NCI-H345 (cell line): ENCODE results near the gene ELMO2.

Experiments used
- DNase-seq: peaks from one replicate; lab custom pipeline; 2025; lab: John Stamatoyannopoulos, UW

ELMO2 gene

DNA sequence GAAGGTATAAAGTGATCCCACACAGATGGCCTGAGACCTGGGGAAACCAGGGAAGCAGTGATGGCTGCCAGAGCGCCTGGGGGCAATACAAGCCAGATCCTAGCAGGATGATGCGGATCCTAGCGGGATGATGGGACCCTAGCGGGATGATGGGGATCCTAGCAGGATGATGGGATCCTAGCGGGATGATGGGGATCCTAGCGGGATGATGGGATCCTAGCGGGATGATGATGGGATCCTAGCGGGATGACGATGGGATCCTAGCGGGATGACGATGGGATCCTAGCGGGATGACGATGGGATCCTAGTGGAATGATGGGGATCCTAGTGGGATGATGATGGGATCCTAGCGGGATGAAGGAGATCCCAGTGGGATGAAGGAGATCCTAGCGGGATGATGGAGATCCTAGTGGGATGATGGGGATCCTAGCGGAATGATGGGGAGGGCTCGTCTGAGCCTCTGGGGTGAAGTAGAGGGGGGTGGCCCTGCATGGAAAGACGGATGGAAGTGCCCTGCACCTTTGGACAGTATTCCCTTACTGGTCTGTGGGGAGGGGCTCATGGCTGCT, 54.0 kb downstream of the ELMO2 start:
- no peak for DNase-seq

DNA sequence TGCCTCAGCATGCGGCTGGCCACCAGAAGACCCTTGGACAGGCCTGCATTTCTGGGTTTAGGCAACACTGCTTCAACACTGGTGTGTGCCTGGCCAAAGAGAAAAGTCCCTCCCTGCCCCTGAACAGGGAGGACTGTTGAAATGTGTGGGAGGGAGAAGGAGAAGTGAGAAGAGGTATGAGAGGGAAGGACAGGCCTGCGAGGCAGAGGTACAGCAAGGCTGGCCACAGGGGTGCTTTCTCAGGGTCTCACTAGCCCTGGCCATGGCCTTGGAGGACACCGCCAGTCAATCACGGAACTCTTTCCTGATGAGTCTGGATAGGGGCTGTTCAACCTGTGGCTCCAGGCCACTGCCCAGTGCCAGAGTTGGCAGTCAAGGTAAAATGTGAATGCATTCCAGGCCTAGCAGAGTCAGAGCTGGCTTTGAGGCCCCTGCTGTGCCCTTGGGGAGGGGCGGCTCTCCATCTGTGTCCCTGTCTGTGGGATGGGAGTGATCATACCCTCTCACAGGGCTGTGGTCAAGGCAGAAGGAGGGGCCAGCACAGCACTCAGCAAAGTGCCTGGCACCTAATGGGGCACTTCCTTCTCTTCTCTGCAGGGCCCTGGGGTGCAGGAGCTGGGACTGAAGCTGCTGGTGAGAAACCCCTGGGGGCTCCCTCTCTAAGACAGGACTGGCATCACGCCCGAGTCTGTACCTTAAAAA, 54.9 kb downstream of the ELMO2 start:
- DNase-seq, result no peak

DNA sequence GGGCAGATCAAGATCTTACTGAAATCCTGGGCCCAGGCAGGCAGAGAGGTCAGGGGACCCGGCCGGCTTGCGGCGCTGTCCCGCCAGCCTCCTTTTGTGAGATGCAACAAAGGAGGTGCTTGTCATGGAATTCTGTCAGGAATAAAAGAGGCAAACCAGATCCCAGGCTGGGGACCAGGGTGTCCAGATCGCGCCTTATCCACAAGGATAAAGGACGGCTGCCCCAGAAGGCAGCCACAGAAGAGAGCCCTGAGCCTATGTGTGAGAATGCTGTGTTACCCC, 55.5 kb downstream of the ELMO2 start:
- no peak for DNase-seq

DNA sequence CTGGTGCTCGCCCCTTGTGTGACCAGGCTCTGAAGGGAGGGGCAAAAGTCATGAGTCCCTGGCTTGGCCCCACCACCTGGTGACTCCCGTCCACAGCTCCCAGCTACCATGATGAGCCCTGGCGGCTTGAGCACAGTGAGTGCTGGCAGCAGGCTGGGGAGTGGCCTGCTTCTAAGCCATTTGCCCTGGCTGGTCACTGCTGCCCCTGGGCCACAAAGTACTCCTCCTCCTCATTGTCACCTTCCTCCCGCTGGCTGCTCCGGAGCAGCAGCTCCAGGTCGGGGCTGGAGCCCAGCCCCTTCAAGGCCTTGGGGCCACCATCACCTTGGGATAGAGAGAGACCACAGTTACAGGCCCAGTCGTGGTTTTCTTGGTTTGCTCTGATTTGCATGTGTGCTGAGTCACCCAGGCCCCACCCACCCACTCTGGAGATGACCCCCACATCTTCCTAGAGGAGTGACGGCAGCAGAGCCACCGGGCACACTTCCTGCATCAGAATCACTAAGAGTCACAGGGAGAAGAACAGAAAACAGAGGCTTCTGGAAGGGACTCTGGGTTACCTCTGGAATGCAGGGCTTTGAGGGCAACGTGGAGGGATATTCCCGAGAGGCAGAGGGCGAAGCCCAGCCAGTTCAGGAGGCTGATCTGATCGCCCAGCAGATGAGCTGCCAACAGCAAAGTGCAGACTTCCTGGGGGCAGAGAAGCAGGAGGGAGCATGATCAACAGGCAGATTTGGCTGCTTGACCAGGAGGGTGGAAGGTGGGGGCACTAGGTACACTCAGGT, 56.0 kb downstream of the ELMO2 start:
- DNase-seq, result no peak

DNA sequence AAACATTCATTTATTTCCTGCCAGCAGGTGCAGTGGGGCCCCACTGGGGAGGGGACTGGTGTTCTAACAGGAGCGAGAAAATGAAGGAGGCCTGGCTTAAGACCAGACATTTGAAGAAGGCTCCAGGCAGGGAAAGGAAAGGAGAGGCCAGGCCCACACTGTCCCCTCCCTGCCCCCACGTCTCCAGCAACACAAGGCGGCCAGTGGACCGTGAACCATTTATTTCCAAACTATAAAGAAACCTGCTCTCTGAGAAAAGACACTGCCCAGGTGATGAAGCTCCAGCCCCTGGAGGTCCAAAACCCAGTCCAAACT, 56.7 kb downstream of the ELMO2 start:
- no peak for DNase-seq

DNA sequence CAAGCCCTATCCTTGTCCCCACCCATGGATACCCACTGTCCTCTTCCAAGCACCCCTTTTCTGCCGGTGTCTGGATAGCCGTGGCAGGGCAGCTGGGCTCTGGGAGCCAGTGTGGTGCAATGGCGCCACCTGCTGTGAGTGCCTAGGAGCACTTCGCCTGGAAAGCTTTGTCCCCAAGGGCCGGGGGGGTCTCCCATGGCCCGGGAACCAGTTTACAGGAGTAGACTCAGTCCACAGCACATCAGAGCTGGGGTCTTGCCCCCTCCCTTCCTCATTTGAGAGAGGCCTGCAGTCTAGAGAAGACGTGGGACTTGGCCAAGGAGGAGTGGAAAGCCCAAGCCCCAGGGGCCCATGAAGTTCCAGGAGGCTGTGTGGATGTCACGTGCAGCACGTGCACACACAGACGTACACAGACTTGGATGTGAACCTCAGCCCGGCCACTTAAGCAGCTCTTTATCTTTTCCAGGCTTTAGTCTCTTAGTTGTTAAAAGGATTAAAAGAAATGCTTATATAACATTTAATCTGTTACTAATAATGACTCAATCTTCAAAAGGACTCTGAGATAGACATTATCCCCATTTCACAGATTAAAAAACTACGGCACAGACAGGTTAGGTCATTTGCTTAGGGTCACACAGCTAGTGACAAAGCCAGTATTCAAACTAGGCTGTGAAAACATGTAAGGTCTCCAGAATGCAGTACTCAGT, 57.2 kb downstream of the ELMO2 start:
- DNase-seq, result peak; percentile 72

DNA sequence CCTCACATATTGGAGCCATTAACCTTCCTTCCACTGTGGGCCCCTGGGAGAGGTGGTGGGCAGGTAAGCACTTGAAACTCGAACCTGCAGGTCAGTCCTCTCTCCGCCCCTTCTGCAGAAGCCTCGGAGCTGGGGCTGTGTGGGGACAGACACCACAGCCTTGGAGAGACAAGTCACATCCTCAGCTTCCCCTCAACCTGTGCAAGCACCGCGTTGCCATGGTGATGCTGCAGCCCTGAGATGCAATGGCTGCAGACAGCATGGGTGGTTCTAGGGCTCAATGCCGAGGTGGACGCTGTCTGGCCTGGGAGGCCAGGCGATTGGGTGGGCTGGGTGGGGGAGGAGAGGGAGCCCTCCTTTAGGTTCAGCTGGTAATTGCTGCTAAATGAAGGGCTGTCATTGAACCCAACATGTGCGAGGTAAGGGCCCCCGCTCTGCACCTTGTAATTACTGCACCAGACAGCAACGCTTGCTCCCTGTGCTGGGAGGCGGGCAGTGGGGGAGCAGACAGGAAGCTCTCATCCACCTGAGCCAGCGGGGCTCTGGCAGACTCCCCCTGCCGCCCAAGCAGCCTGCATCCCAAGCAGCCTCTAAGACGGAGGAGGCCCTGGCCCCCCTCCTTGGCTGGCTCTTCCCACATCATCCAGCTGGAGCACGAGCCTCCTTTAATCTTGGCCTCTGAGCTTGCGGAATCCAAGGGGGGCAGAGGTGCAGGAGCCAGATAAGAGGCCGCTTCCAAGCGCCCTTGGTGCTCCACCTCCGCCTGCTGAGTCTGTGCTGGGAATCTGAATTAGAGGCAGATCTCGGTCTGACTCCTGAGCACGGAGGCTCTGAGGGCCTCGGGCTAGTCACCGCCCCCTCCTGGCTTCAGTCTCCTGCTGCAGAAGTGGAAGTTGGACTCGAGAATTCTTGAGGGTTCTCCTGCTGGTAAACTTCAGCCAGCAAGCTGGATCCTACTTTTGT, 58.3 kb downstream of the ELMO2 start:
- no peak for DNase-seq

DNA sequence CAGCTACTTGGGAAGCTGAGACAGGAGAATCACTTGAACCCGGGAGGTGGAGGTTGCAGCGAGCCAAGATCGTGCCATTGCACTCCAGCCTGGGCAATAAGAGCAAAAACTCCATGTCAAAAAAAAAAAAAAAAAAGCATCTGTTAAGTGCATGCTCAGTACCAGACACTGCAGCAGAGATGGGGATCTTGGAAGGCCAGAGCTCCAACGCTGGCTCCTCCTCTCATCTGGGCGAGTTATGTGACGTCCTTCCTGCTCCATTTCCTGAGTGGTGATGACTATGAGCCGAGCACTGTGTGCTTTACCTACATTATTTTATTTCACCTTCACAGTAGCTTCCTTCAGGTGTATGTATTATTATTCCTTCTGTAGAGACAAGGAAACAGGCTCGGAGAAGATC, 59.6 kb downstream of the ELMO2 start:
- no peak for DNase-seq

DNA sequence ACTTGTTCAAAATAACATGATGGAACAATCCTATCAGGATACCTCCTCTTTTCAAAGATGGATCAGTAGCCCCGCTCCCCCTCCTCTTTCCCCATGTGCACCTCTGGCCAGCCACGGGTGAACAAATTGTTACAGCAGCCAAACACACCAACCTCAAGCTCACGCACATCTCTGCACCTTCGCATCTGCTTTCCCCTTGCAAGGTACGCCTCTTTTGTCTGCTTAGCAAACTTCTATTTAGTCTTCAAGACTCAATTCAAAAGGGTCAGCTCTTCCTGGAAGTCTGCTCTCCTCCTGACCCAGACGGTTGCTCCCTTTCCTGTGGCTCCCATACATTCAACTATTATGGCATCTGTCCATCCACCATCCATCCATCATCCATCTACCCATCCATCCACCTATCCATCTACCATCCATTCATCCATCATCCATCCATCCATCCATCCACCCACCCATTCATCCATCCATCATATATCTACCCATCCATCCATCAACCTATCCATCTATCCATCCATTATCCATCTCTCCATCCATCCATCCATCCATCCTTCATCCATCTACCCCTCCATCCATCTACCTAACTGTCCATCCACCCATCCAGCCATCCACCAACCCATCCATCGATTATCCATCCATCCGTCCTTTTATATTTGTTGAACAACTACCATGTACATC, 61.8 kb downstream of the ELMO2 start:
- no peak for DNase-seq

DNA sequence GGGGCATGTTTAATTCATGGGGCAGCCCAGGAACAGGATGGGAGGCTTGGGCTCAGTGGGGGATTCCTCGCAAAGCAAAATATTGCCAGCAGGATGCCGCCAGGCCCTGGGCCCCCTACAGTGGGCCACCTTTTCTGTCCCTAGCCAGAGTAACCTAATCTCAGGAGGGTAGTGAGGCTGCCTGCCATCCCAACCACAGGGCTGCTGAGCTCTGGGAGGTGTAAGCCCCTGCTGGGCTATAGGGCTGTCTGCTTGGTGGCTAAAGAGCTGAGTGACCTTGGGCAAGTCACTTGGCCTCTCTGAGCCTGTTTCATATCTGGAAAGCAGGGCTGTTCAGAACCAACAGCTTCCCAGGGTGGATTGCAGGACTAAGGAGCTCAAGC, 62.4 kb downstream of the ELMO2 start:
- DNase-seq, result peak; percentile 22

DNA sequence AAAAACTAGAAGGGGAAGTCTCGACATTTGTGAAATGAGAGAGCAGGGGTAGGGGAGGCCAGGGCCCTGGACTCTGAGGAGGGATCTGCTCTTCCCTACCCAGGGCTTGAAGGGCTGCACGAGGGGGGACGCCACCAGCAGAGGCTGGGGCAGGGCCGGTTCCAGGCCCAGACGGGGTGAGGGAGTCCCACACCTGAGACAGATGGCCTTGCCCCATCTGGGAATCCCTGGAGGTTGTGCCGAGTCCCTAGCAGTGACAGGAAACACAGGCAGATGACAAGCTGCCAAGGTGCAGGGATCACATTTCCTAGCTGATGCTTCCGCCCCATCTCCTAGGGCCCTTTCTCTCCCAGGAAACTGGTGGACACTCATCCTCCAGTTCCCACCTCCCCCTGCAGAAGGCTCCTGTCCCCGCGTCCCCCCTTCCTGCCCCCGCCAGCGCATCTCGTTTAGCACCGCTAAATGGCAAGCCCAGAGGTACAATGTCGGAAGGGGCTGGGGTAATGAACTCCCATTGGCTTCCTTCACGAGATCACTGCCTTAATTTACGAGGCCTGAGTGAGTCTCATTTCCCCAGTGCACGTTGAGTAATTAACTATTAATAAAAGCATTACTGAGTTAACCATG, 63.0 kb downstream of the ELMO2 start:
- peak; percentile 37 for DNase-seq

DNA sequence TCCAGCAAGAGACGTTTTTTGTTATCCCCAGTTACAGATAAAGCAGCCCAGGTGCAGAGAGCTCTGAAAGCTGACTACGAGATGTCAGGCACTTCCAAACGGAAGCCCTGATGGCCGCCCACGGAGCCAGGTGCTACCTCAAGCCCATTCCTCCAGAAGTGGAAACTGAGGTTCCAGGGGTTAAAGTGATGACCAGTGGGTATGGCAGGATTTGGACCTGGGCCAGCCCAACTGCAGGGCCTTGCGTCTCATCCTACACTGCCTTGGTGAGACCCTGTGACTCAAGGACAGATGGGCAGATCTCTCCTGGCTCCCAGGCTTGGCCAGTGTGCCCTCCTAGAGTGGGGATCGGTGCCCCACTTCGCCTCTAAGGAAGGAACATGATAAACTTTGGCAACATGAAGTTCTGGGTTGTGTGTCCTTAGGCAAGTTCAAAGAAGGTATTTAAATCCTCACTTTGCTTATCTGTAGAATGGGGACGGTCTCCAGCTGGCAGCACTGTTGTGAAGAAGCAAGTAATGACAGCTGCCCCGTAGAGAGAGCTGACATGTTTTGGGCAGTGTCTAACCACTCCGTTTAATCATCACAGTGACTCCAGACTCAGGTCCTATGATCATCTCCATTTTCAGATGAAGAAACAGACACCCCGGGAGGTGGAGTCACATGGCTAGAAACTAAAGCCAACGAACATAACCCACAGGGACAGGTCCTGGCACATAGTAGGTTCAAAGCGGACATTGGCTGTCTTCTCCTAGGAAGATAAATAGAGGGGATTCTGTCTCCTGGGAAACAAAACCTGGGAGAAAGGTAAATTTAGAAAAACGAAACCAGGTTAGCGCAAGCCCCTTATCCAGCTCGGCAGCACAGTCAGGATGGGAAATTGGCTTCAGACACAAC, 63.7 kb downstream of the ELMO2 start:
- DNase-seq, result no peak

DNA sequence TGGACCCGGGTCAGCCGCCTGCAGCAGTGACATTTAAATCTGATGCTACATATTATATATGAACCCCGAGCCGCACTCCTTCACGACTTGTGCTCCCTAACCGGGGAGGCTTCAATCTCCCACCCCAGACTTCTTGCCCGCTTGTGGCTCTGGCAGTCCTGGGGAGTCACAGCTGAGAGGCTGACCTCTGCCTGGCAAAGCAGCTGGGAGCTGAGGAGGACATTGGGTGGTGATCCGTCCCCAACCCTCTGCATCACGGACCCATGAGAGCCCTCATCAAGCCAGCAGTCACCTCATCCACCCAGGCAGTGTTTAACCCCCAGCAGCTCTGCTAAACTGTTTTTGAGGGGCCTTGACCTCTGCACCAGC, 64.4 kb downstream of the ELMO2 start:
- DNase-seq, result no peak

DNA sequence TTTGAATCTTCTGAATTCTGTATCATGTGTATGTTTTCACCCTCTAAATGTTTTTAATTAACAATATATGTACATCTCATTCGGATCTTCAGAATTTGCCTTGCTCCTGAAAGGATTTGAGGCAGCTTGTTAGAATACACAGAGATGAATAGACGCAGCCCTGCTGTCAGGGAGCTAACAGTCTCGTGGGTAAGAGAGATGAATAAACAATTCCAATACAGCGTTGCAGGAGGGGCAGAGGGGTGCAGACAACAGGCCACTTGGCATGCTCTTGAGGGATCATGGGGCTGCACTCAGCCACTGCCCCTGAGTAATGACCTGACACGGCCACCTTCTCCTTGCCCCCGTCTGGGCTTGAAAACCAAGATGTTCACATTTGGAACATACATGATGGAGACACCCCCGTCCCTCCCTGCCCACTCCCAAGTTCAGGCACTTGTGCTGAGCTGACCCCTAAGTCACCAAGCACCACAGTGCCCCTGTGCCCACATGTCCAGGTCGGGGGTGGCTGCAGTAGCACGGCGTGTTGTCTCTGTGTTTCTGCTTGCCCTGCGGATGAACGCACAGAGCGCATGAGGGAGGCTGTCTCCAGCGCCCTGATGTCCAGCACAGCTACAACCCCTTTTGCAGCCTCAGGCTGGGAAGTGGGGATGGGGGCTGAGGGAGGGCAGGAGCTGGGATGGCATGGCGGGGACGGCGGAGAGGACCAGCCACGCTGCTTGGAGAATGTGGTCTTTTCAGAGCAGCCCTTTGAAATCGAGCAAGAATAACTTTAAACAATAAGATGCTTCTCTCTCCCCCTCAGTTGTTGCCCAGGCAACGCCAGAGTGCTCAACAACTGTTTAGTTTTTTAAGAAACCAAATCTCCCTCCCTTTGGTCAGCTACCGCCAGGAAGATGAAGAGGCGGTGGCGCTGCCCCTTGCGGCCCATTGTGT, 65.1 kb downstream of the ELMO2 start:
- no peak for DNase-seq

DNA sequence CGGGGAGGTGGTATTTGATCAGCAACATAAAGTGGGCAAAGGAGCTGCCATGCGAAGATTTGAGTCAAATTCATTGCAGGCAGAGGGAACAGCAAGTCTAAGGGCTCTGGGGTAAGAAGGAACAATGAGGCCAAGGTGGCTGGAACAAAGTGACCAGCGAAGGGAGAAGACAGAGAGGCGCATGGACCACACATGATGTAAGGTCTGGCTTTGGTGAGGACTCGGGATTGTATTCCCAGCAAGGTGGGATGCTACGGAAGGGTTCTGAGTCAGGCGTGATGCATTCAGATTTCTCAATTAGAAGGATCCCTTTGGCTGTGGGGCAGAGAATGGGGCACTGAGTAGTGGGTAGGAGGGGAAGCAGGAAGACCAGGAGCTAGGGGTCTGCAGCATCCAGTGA, 67.4 kb downstream of the ELMO2 start:
- DNase-seq, result no peak

DNA sequence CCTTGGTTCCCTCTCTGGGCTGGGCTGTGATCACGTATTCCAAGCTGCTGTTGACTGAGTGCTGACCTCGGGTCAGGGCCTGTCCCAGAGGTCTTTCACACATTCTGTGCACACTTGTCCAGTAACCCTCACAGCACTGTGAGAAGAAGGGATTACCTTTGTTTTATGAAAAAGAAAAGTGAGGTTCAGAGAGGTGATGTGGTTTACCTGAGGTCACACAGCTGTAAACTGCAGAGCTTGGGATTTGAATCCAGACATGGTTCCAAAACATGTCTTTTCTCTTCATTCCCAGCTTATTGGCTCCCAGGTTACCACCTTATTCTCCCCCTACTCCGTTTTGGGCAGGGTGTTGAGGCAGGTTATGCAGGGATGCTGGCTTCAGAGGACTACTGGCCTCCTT, 69.7 kb downstream of the ELMO2 start:
- DNase-seq, result no peak

DNA sequence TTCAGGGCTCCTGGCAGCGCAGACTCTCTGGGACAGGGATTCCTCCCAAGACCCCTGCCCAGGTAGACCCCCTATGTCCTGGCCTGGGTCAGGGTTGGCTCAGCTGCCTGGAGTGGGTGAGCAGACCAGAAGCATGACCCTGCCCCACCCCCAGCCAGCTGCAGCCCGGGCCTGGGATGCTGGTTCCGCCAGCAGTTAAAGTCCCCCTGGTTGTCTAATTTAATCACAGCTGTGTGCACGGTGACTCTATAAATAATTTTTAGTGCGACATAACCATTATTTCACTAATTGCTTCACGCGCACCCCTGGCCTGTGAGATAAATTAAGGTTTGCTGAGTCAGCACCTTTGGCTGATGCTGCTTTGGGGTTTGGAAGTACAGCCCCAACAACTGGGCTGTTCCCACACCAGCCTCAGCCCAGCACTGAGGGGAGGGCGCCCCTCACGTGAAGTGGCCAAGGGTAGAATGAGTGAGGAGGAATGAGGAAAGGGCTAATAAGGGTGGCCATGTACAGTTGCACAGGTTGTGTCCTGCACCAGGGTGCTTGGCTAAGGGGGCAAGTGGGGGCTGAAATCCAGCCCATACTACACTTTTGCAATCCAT, 72.0 kb downstream of the ELMO2 start:
- no peak for DNase-seq
